Suprapubic skin (tissue), 4 donors: ENCODE results near the gene SURF4. TPM values are rescaled to one million over a fixed set of nuclear protein-coding genes. Genes with fewer than 3 reads are reported as not detected.

Experiments
- DNase-seq, 2 donors: peaks; one replicate each; pipeline ENCODE4 v3.0.0-alpha.2; 2019; ENCODE audit warnings: low spot score in 2 of 2
- H3K27ac ChIP-seq: fragments of 200-600 bp; sonication (generic); one replicate; pipeline ENCODE4 v1.5.1; 2019
- H3K27me3 ChIP-seq: fragments of 200-600 bp; sonication (generic); one replicate; pipeline ENCODE4 v1.5.1; 2019
- H3K36me3 ChIP-seq: fragments of 200-600 bp; sonication (generic); one replicate; pipeline ENCODE4 v1.5.1; 2019
- H3K4me1 ChIP-seq: fragments of 200-600 bp; sonication (generic); one replicate; pipeline ENCODE4 v1.5.1; 2019
- H3K4me3 ChIP-seq: fragments of 200-600 bp; sonication (generic); one replicate; pipeline ENCODE4 v1.5.1; 2019; ENCODE audit warnings: mild to moderate bottlenecking
- H3K9me3 ChIP-seq: fragments of 200-600 bp; sonication (generic); one replicate; pipeline ENCODE4 v1.5.1; 2019
- CTCF ChIP-seq, 2 donors: fragments of 200-600 bp in 1 of 2; fragments of 450-650 bp in 1 of 2; sonication (generic) in 1 of 2; IDR thresholded peaks; one replicate each; pipeline ENCODE4 v1.5.1; 2016 to 2019; ENCODE audit warnings: antibody characterized with exemption in 2 of 2, mild to moderate bottlenecking in 1 of 2, moderate library complexity in 1 of 2
- EP300 ChIP-seq: sonication (generic); formaldehyde crosslinking; IDR thresholded peaks from one replicate; pipeline ENCODE4 v1.6.1; 2017; ENCODE audit warnings: antibody characterized with exemption
- POLR2A ChIP-seq, 2 donors: fragments of 450-650 bp; IDR thresholded peaks; one replicate each; pipeline ENCODE4 v1.6.1; 2017; ENCODE audit warnings: antibody characterized with exemption in 2 of 2, mild to moderate bottlenecking in 2 of 2, moderate library complexity in 2 of 2
- POLR2AphosphoS5 ChIP-seq, 3 donors: sonication (generic); formaldehyde crosslinking; IDR thresholded peaks; one replicate each; pipeline ENCODE4 v1.6.1; 2017; ENCODE audit warnings: antibody characterized with exemption in 3 of 3
- WGBS: methylation state at CpG from one replicate; pipeline ENCODE4 v1.1.5; 2018; 5-methylcytosine and 5-hydroxymethylcytosine counted together
- total RNA-seq, 4 donors: library from RNA; depleted of rRNA; stranded (reverse); fragments of >200 nt; gene quantifications; one replicate each; pipeline ENCODE4 v1.1.0, GENCODE V29; 2016

The SURF4 gene
- total RNA-seq, 4 donors from 2014 or later = 71.7 to 136 (median 118) TPM

GRCh38 chr9:133362359-133363044 is 13.4 kb downstream of the SURF4 start:
- peaks cover 73% of the 10 kb centered on the region for H3K36me3 ChIP-seq
- H3K27me3 ChIP-seq = no peaks in the 10 kb centered on the region
- no peak overlapping the region for H3K4me3 ChIP-seq
- WGBS = 61% methylated on average over 15 of the region's 15 CpGs
- no peak overlapping the region for H3K27ac ChIP-seq
- peaks cover 56% of the 10 kb centered on the region for H3K4me1 ChIP-seq
- TF ChIP-seq POLR2A (IDR thresholded peaks at IDR 0.05) (no peak), EP300 (no peak), CTCF (IDR thresholded peaks at IDR 0.05) (no peak)
- no peaks in the 10 kb centered on the region for H3K9me3 ChIP-seq
- DNase-seq = no peak

GRCh38 chr9:133361507-133362092 is 14.3 kb downstream of the SURF4 start:
- Histone ChIP-seq H3K9me3 (no peaks in the 10 kb centered on the region), H3K27ac (no peak overlapping the region), H3K4me3 (no peak overlapping the region), H3K4me1 (peaks cover 57% of the 10 kb centered on the region), H3K36me3 (peaks cover 69% of the 10 kb centered on the region), H3K27me3 (no peaks in the 10 kb centered on the region)
- DNase-seq = no peak
- TF ChIP-seq POLR2AphosphoS5 (IDR thresholded peaks at IDR 0.05) (no peak), EP300 (no peak), CTCF (IDR thresholded peaks at IDR 0.05) (no peak), POLR2A (IDR thresholded peaks at IDR 0.05) (no peak)
- 76% methylated on average over 13 of the region's 13 CpGs for whole genome bisulfite sequencing

- H3K27ac ChIP-seq = no peak overlapping the region
- H3K4me3 ChIP-seq = no peak overlapping the region
- TF ChIP-seq CTCF (IDR thresholded peaks at IDR 0.05) = no peak
- no peak for TF ChIP-seq POLR2AphosphoS5 (IDR thresholded peaks at IDR 0.05)
- no peak for TF ChIP-seq POLR2A (IDR thresholded peaks at IDR 0.05)
- no peak for TF ChIP-seq EP300
- no peaks in the 10 kb centered on the region for H3K27me3 ChIP-seq
- H3K9me3 ChIP-seq = no peaks in the 10 kb centered on the region
- H3K4me1 ChIP-seq = peaks cover 58% of the 10 kb centered on the region
- no peak for DNase-seq
- H3K36me3 ChIP-seq = peaks cover 62% of the 10 kb centered on the region
- 83% methylated on average over 21 of the region's 21 CpGs for WGBS
Measured at GRCh38 chr9:133360400-133361393, 15.2 kb downstream of the SURF4 start.

GRCh38 chr9:133359399-133360175 is 16.3 kb downstream of the SURF4 start:
- Histone ChIP-seq H3K4me3 (no peak overlapping the region), H3K27ac (no peak overlapping the region), H3K4me1 (peaks cover 59% of the 10 kb centered on the region), H3K27me3 (no peaks in the 10 kb centered on the region), H3K36me3 (peaks cover 51% of the 10 kb centered on the region), H3K9me3 (no peaks in the 10 kb centered on the region)
- peak in 1 of 2 donors; percentile 61 for DNase-seq
- 27% methylated on average over 6 of the region's 20 CpGs for WGBS
- no peak for TF ChIP-seq POLR2A (IDR thresholded peaks at IDR 0.05)
- TF ChIP-seq EP300 = no peak
- TF ChIP-seq CTCF (IDR thresholded peaks at IDR 0.05) = no peak
- TF ChIP-seq POLR2AphosphoS5 (IDR thresholded peaks at IDR 0.05) = no peak
